Neural progenitor cell (in vitro differentiated cells): Measurements from ENCODE around the gene RBM10.

Experiments used
- EZH2 ChIP-seq: fragments of 200-600 bp; sonication (generic); IDR thresholded peaks from 2 replicates; pipeline ENCODE4 v1.6.1; 2017; ENCODE audit warnings: antibody characterized with exemption, mild to moderate bottlenecking, moderate library complexity
- TF ChIP-seq, protein P1 (sequence below): fragments of 200-600 bp; sonication (generic); IDR thresholded peaks from 2 replicates; pipeline ENCODE4 v1.5.1; 2017; ENCODE audit warnings: antibody characterized with exemption, mild to moderate bottlenecking

DNA sequence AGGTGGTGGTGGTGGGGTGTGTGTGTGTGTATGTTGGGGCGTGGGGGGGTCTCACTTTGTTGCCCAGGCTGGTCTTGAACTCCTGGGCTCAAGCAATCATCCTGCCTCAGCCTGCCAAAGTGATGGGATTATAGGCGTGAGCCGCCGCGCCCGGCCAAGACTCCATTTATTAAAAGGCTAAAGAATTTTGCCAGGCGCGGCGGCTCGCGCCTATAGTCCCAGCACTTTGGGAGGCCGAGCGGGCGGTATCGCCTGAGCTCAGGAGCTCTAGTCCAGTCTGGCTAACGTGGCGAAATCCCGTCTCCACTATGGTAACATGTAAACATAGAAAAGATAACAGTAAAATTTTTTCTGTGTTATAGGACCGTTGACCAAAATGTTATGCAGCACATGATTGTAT lies 44.9 kb downstream of the RBM10 start:
- TF ChIP-seq, protein P1, sequence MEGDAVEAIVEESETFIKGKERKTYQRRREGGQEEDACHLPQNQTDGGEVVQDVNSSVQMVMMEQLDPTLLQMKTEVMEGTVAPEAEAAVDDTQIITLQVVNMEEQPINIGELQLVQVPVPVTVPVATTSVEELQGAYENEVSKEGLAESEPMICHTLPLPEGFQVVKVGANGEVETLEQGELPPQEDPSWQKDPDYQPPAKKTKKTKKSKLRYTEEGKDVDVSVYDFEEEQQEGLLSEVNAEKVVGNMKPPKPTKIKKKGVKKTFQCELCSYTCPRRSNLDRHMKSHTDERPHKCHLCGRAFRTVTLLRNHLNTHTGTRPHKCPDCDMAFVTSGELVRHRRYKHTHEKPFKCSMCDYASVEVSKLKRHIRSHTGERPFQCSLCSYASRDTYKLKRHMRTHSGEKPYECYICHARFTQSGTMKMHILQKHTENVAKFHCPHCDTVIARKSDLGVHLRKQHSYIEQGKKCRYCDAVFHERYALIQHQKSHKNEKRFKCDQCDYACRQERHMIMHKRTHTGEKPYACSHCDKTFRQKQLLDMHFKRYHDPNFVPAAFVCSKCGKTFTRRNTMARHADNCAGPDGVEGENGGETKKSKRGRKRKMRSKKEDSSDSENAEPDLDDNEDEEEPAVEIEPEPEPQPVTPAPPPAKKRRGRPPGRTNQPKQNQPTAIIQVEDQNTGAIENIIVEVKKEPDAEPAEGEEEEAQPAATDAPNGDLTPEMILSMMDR, result no peak
- TF ChIP-seq EZH2, result no peak
